Measurements from ENCODE around the gene AGBL3.

DNA sequence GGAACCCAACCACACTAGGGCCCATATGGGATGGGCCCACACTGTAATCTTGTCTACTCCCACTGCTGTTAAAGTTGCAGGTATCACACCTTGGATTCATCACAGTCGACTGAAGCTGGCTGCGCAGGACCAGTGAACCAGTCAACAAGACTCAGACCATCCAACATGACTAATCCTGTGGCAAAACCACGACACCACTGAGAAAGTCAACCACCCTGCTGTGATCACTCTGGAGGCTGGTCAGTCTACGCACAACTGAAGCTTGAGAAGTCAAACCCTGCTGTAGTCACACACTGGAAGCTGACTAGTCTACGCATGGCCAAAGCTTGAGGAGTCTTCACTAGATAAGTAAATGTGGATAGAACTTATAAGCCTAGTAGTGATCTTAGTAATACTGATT lies 193.8 kb downstream of the AGBL3 start:
- TF ChIP-seq POLR2A (IDR thresholded peaks at IDR 0.05) = no peak
- TF ChIP-seq, protein P1, sequence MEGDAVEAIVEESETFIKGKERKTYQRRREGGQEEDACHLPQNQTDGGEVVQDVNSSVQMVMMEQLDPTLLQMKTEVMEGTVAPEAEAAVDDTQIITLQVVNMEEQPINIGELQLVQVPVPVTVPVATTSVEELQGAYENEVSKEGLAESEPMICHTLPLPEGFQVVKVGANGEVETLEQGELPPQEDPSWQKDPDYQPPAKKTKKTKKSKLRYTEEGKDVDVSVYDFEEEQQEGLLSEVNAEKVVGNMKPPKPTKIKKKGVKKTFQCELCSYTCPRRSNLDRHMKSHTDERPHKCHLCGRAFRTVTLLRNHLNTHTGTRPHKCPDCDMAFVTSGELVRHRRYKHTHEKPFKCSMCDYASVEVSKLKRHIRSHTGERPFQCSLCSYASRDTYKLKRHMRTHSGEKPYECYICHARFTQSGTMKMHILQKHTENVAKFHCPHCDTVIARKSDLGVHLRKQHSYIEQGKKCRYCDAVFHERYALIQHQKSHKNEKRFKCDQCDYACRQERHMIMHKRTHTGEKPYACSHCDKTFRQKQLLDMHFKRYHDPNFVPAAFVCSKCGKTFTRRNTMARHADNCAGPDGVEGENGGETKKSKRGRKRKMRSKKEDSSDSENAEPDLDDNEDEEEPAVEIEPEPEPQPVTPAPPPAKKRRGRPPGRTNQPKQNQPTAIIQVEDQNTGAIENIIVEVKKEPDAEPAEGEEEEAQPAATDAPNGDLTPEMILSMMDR (IDR thresholded peaks at IDR 0.05) = no peak
